ENCODE results near the gene LYPD6. TPM values are rescaled to one million over a fixed set of nuclear protein-coding genes. Genes with fewer than 3 reads are reported as not detected.

Gene LYPD6
- total RNA-seq, 4 donors from 2014 or later, result 0.31 to 4.0 (median 3.0) TPM

DNA sequence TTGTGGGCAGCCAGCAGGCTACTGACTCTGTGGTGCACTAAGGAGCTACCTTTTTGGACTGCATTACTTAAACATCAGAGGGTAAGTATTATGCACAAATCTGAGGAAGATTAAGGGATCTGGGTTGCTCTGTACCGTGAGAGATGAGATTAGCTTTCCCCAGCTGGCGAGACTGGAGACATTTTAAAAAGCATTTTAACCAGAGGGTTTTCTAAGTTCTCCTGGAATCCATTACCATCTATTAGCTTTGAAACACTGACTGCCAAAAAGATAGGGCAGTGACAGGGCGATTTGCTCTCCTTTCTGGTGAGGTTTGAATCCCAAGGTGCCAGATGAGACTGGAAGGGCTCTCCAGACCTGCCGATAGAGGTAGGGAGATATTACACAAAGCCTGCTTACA is 63.2 kb downstream of the LYPD6 start:
- H3K27ac ChIP-seq, result no peak overlapping the region
- no peak for TF ChIP-seq POLR2A (IDR thresholded peaks at IDR 0.05)
- no peaks in the 10 kb centered on the region for H3K4me1 ChIP-seq
- H3K36me3 ChIP-seq, result no peaks in the 10 kb centered on the region
- no peak overlapping the region for H3K4me3 ChIP-seq
- H3K27me3 ChIP-seq, result no peaks in the 10 kb centered on the region
- 79% methylated on average over 4 of the region's 4 CpGs; no CpG with 5 or more reads in 1 of the 2 donors for WGBS, 2 donors (ENCODE audit: low coverage in 1 of 2)
- H3K9me3 ChIP-seq, result no peaks in the 10 kb centered on the region
- ATAC-seq, result no peak

DNA sequence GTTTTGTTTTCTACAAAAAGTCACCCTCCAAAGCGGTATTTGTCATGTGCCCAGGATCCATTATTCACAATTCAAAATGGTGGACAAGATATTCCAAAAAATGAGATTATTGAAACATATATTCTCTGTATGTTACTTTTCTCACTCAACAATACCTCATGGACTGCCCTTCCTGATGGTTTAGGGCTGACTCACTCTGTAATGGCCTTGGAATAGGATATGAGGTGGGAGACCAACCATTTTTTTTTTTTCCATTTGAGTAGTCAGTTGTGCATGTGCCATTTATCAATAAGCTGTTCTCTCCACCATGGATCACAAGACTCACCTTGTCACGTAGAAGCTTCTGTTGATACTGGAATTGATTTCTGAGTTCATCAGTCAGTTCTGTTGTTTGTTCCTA is 64.5 kb downstream of the LYPD6 start:
- TF ChIP-seq EP300 (IDR thresholded peaks at IDR 0.05) (no peak), POLR2AphosphoS5 (IDR thresholded peaks at IDR 0.05) (no peak), POLR2A (IDR thresholded peaks at IDR 0.05) (no peak)
- TF ChIP-seq, protein P1, sequence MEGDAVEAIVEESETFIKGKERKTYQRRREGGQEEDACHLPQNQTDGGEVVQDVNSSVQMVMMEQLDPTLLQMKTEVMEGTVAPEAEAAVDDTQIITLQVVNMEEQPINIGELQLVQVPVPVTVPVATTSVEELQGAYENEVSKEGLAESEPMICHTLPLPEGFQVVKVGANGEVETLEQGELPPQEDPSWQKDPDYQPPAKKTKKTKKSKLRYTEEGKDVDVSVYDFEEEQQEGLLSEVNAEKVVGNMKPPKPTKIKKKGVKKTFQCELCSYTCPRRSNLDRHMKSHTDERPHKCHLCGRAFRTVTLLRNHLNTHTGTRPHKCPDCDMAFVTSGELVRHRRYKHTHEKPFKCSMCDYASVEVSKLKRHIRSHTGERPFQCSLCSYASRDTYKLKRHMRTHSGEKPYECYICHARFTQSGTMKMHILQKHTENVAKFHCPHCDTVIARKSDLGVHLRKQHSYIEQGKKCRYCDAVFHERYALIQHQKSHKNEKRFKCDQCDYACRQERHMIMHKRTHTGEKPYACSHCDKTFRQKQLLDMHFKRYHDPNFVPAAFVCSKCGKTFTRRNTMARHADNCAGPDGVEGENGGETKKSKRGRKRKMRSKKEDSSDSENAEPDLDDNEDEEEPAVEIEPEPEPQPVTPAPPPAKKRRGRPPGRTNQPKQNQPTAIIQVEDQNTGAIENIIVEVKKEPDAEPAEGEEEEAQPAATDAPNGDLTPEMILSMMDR (IDR thresholded peaks at IDR 0.05), result no peak
- ATAC-seq, result no peak

DNA sequence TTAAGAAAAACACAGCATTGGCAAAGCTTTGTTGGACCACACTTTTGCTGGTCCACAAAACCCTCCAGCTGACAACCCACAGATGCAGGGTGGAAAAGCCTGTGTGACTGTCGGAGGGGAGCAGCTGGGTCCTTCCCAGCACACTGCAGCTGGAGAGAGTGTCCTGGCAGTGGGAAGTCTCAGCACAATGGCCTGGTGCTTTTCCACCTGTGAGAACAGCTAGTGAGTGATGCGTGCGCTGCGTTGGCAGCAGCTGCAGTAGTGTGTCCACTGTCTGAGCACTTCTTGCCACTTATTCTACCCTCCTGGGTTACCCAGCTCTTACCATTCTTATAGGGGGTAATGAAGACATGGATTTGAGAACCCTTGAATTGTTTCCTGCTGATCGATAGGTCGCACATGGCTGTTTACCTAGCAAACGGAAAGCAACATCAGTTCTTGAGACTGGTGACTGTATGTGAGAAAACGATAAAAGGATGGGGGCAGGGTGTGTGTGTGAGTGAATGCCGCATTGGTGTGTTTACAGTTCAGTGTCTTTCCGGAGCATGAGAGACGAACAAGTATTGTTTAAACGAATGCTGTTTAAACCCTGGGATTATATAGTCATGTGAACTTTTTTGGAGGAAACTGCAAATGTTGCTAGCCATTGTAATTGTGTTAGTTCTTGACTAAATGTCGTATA is 69.7 kb downstream of the LYPD6 start:
- Histone ChIP-seq H3K36me3 (no peaks in the 10 kb centered on the region), H3K27ac (no peak overlapping the region), H3K9me3 (no peaks in the 10 kb centered on the region), H3K4me1 (no peaks in the 10 kb centered on the region), H3K27me3 (no peaks in the 10 kb centered on the region), H3K4me3 (no peak overlapping the region)
- 51 to 67% methylated on average over 10 to 12 of the region's 13 CpGs for WGBS, 2 donors (ENCODE audit: low coverage in 1 of 2)
- no peak for ATAC-seq
- no peak for TF ChIP-seq POLR2A (IDR thresholded peaks at IDR 0.05)
- TF ChIP-seq POLR2AphosphoS5 (IDR thresholded peaks at IDR 0.05), result no peak
- TF ChIP-seq, protein P1 (IDR thresholded peaks at IDR 0.05), result no peak
- TF ChIP-seq EP300 (IDR thresholded peaks at IDR 0.05), result no peak

More for the DNA sequence above, 64.5 kb downstream of the LYPD6 start:
- no peak overlapping the region for H3K4me3 ChIP-seq
- H3K4me1 ChIP-seq, result no peaks in the 10 kb centered on the region
- 94 to 100% methylated on average over 2 of the region's 2 CpGs for WGBS, 2 donors (ENCODE audit: low coverage in 1 of 2)
- no peaks in the 10 kb centered on the region for H3K27me3 ChIP-seq
- no peak overlapping the region for H3K27ac ChIP-seq
- no peaks in the 10 kb centered on the region for H3K9me3 ChIP-seq
- H3K36me3 ChIP-seq, result no peaks in the 10 kb centered on the region

DNA sequence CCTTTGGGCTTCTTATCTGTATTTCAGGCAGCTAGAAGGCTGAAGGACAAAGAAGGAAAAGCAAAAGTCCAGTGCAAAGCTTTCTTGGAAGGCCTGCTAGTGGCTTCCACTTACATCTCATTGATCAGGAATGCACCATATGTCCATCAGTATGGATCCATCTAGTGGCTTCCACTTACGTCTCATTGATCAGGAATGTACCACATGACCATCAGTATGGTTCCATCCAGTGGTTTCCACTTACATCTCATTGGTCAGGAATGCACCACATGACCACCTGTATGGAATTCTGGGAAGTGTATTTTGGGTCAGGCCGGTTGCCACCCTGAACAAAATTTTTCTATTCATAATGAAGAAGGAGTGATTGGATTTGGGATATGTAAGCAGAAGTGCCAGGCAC is 70.6 kb downstream of the LYPD6 start:
- no peak overlapping the region for H3K27ac ChIP-seq
- no peak for TF ChIP-seq POLR2A (IDR thresholded peaks at IDR 0.05)
- TF ChIP-seq EP300 (IDR thresholded peaks at IDR 0.05), result no peak
- TF ChIP-seq, protein P1 (IDR thresholded peaks at IDR 0.05), result no peak
- no peak for TF ChIP-seq POLR2AphosphoS5 (IDR thresholded peaks at IDR 0.05)
- WGBS, 2 donors (ENCODE audit: low coverage in 1 of 2), result 91% methylated on average over 2 of the region's 2 CpGs; no CpG with 5 or more reads in 1 of the 2 donors
- ATAC-seq, result no peak
- no peak overlapping the region for H3K4me3 ChIP-seq
- no peaks in the 10 kb centered on the region for H3K27me3 ChIP-seq
- H3K4me1 ChIP-seq, result no peaks in the 10 kb centered on the region
- H3K36me3 ChIP-seq, result no peaks in the 10 kb centered on the region
- no peaks in the 10 kb centered on the region for H3K9me3 ChIP-seq

DNA sequence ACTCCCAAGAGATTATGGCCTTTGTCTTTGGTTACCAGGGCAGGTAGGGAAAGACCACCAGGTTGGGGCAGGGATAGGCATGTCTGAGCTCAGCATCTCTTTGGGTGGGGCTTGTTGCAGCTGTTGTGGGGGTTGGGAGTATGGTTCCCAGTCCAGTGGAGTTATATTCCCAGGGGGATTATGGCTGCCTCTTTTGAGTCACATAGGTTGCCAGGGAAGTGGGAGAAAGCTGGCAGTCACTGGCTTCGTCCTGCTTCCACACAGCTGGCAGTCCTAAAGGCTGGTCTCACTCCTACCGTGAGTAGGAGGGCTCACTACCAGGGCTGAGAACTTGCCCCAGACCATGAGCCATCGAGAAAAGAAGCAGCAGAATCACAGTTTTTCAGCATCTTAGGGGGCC is 79.1 kb downstream of the LYPD6 start:
- no peak for ATAC-seq
- no peaks in the 10 kb centered on the region for H3K9me3 ChIP-seq
- WGBS, 2 donors (ENCODE audit: low coverage in 1 of 2), result 40% methylated on average over 1 of the region's 3 CpGs; no CpG with 5 or more reads in 1 of the 2 donors
- no peak for TF ChIP-seq EP300 (IDR thresholded peaks at IDR 0.05)
- no peak for TF ChIP-seq POLR2AphosphoS5 (IDR thresholded peaks at IDR 0.05)
- no peak for TF ChIP-seq POLR2A (IDR thresholded peaks at IDR 0.05)
- TF ChIP-seq, protein P1 (IDR thresholded peaks at IDR 0.05), result no peak
- H3K36me3 ChIP-seq, result no peaks in the 10 kb centered on the region
- H3K27me3 ChIP-seq, result no peaks in the 10 kb centered on the region
- no peaks in the 10 kb centered on the region for H3K4me1 ChIP-seq
- H3K27ac ChIP-seq, result no peak overlapping the region
- no peak overlapping the region for H3K4me3 ChIP-seq

All from gastroesophageal sphincter (tissue), 4 donors.